Activated CD4-positive, alpha-beta T cell treated with anti-CD3 and anti-CD28 coated beads, Interleukin-2, amount 10 ng/mL, durations not matched to agents 24 days and 14 days (primary cell): Measurements from ENCODE around the gene LIMS1. TPM values are rescaled to one million over a fixed set of nuclear protein-coding genes. Genes with fewer than 3 reads are reported as not detected.
"Not testable (repeated sequence)": the region's sequence is repeated elsewhere in the genome, so short reads cannot be mapped to it uniquely, and the experiment has no call there.

Experiments
- DNase-seq: peaks from one replicate; pipeline ENCODE4 v3.0.0; 2022
- H3K27ac Mint-ChIP-seq: one replicate; pipeline ENCODE4 v1.8.0; 2022; ENCODE audit warnings: mild to moderate bottlenecking, mixed read lengths
- H3K27me3 Mint-ChIP-seq: one replicate; pipeline ENCODE4 v1.8.0; 2022; ENCODE audit warnings: mixed read lengths
- H3K36me3 Mint-ChIP-seq: one replicate; pipeline ENCODE4 v1.8.0; 2022; ENCODE audit warnings: low read depth, mild to moderate bottlenecking, mixed read lengths
- H3K4me1 Mint-ChIP-seq: one replicate; pipeline ENCODE4 v1.8.0; 2021; ENCODE audit warnings: mixed read lengths
- H3K4me3 Mint-ChIP-seq: one replicate; pipeline ENCODE4 v1.8.0; 2022; ENCODE audit warnings: mild to moderate bottlenecking, moderate library complexity, mixed read lengths
- H3K9me3 Mint-ChIP-seq: one replicate; pipeline ENCODE4 v1.8.0; 2021; ENCODE audit warnings: mixed read lengths
- intact Hi-C: fragments of 100-400 bp; cut with micrococcal nuclease; formaldehyde crosslinking; loops from one replicate; pipeline ENCODE4 v1.15.1; 2023
- total RNA-seq: library from RNA; stranded (reverse); gene quantifications from 2 replicates; pipeline ENCODE4 v1.2.3, GENCODE V29; 2022

Gene LIMS1
- total RNA-seq, 1 donor from 2014 or later = 63.1 TPM

- Mint-ChIP-seq H3K9me3 (no peaks in the 10 kb centered on the region), H3K36me3 (peaks cover 14% of the 10 kb centered on the region), H3K27me3 (no peaks in the 10 kb centered on the region), H3K4me1 (peaks cover 36% of the 10 kb centered on the region), H3K27ac (no peak overlapping the region), H3K4me3 (peak overlapping the region; percentile 56)
- no peak for DNase-seq
- intact Hi-C loops = loop anchor here (10.0 kb wide), 1 partner anchor 99 kb away; no protein-coding TSS in a partner anchor
Observed at GRCh38 chr2:108536133-108536780, 2.0 kb downstream of the LIMS1 start.

DNA sequence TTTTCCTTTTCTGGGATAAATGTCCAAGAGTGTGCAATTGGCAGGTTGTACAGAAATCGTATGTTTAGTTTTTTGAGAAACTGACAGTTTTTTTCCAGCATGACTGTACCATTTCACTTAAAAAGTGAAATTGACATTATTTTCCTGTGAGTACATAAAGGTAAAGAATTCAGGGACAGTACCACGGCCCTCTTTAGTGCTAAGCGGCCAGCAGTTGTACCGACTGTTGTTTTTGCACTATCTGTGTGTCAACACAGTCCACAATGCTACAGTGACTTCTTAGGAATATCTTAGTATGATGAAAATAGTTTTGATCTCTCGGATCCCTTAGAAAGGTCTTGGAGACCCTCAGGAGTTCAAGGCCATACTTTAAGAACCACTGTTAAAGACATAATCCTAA lies 2.6 kb downstream of the LIMS1 start:
- no peaks in the 10 kb centered on the region for H3K9me3 Mint-ChIP-seq
- peaks cover 17% of the 10 kb centered on the region for H3K36me3 Mint-ChIP-seq
- peaks cover 37% of the 10 kb centered on the region for H3K4me1 Mint-ChIP-seq
- no peak overlapping the region for H3K4me3 Mint-ChIP-seq
- DNase-seq = no peak
- no peak overlapping the region for H3K27ac Mint-ChIP-seq
- H3K27me3 Mint-ChIP-seq = no peaks in the 10 kb centered on the region
- intact Hi-C loops = loop anchor here (10.0 kb wide), 1 partner anchor 98 kb away; no protein-coding TSS in a partner anchor

GRCh38 chr2:108538000-108538625 lies 3.8 kb downstream of the LIMS1 start:
- Mint-ChIP-seq H3K36me3 (peaks cover 26% of the 10 kb centered on the region), H3K4me3 (no peak overlapping the region), H3K9me3 (no peaks in the 10 kb centered on the region), H3K27me3 (no peaks in the 10 kb centered on the region), H3K27ac (no peak overlapping the region), H3K4me1 (peaks cover 35% of the 10 kb centered on the region)
- DNase-seq = no peak
- intact Hi-C loops = loop anchor here (10.0 kb wide), 1 partner anchor 97 kb away; no protein-coding TSS in a partner anchor

DNA sequence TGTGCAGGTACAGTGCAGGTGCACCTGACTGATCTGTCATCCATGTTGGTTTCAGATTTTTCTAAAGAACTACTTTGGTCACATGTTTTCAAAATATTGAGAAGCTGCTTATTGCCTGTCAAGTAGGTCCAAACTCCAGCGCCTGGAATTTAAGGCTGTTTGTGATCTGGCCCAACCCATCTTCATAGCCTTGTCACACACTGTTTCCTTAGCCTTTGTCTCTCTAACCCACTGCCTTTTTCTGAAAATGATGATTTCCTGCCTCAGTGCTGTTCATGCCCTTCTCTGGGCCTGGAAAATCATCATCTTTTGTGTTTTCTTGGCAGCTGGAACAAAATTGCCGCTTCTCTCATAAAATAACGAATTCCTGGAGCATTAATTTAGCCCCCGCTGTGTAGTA lies 7.2 kb downstream of the LIMS1 start:
- peaks cover 3% of the 10 kb centered on the region for H3K9me3 Mint-ChIP-seq
- no peaks in the 10 kb centered on the region for H3K27me3 Mint-ChIP-seq
- H3K4me1 Mint-ChIP-seq = peaks cover 20% of the 10 kb centered on the region
- no peak overlapping the region for H3K4me3 Mint-ChIP-seq
- no peak overlapping the region for H3K27ac Mint-ChIP-seq
- intact Hi-C loops = no loop called here
- DNase-seq = no peak
- H3K36me3 Mint-ChIP-seq = peaks cover 33% of the 10 kb centered on the region

- Mint-ChIP-seq H3K27ac (no peak overlapping the region), H3K9me3 (peaks cover 3% of the 10 kb centered on the region), H3K27me3 (no peaks in the 10 kb centered on the region), H3K36me3 (peaks cover 33% of the 10 kb centered on the region), H3K4me3 (no peak overlapping the region), H3K4me1 (peaks cover 24% of the 10 kb centered on the region)
- no peak for DNase-seq
- intact Hi-C loops = no loop called here
Observed at GRCh38 chr2:108542071-108542470, 7.8 kb downstream of the LIMS1 start.

DNA sequence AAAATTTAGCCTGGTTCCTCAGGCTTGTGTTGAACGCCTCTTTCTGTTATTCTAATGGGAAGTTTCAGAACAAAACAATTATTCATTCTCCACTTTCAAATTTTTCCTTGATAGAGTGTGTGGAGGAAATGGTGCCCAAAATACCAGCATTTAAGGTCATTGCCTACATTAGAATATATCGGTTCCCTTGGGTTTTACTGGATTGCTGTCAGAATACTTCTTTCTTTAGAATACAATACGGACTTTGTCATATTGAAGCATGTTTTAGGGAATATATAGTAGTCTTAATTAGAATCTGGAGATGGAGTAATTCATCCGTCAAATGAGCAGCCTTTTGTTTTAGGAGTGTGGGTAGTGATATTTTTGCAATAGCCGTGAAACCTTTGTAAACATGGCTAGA lies 13.3 kb downstream of the LIMS1 start:
- Mint-ChIP-seq H3K27me3 (no peaks in the 10 kb centered on the region), H3K4me1 (peaks cover 6% of the 10 kb centered on the region), H3K9me3 (peaks cover 3% of the 10 kb centered on the region), H3K4me3 (no peak overlapping the region), H3K36me3 (peaks cover 13% of the 10 kb centered on the region), H3K27ac (no peak overlapping the region)
- no peak for DNase-seq
- intact Hi-C loops = no loop called here

DNA sequence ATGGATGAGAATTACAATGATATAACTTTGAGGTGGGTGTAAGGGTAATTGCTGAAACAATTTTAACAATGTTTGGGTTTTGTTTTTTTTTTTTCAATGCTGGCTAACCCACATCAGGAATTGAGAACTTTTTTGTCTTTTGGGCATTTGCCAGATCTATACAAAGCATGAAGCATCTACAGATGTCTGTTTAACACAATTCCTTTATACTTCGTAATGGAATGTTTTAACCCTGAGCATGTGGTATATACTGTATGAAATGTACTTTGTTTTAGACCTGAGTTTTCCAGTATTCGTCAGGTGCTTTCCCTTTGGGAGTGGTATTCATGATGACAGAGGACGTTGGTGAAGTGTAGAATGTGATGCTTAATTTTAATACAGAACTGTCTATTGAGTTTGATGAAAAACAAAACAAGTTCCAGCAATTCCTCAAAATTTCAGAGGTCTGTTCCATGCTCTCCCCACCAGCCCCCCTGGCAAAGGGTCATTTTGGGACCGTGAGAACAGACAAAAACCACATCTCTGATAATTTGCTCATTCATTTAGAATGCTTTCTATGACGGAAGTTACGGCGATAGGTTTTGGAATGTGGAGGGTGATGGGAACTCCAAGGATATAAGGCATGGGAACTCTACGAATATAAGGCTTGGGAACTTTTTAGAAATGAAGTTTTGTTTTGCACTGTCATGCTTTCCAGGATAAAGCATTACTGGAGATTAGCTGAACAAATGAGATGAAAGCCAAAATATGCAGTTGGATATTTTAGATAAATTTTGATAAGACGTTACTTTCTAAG lies 14.1 kb downstream of the LIMS1 start:
- no peaks in the 10 kb centered on the region for H3K27me3 Mint-ChIP-seq
- H3K27ac Mint-ChIP-seq = no peak overlapping the region
- H3K4me1 Mint-ChIP-seq = peaks cover 6% of the 10 kb centered on the region
- peaks cover 11% of the 10 kb centered on the region for H3K36me3 Mint-ChIP-seq
- H3K9me3 Mint-ChIP-seq = peaks cover 3% of the 10 kb centered on the region
- no peak for DNase-seq
- intact Hi-C loops = no loop called here
- H3K4me3 Mint-ChIP-seq = no peak overlapping the region

DNA sequence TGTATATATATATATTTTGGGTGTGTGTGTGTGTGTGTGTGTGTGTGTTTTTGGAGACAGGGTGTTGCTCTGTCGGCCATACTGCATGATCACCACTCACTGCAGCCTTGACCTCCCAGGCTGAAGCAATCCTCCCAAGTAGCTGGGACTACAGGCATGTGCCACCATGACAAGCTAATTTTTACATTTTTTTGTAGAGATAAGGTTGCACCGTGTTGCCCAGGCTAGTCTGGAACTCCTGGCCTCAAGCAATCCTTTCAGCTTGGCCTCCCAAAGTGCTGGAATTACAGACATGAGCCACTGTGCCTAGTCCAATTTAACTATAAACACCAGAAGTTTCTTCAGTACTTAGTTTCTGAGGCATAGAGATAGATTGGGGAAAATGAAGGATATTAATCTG lies 18.3 kb downstream of the LIMS1 start:
- H3K9me3 Mint-ChIP-seq = no peaks in the 10 kb centered on the region
- no peak overlapping the region for H3K4me3 Mint-ChIP-seq
- H3K36me3 Mint-ChIP-seq = no peaks in the 10 kb centered on the region
- DNase-seq = no peak
- H3K27ac Mint-ChIP-seq = no peak overlapping the region
- H3K4me1 Mint-ChIP-seq = peaks cover 8% of the 10 kb centered on the region
- no peaks in the 10 kb centered on the region for H3K27me3 Mint-ChIP-seq
- intact Hi-C loops = no loop called here

GRCh38 chr2:108553209-108553919 lies 19.1 kb downstream of the LIMS1 start:
- Mint-ChIP-seq H3K9me3 (no peaks in the 10 kb centered on the region), H3K36me3 (no peaks in the 10 kb centered on the region), H3K4me1 (peaks cover 6% of the 10 kb centered on the region), H3K27me3 (no peaks in the 10 kb centered on the region), H3K4me3 (no peak overlapping the region), H3K27ac (no peak overlapping the region)
- intact Hi-C loops = no loop called here
- no peak for DNase-seq

- DNase-seq = no peak
- Mint-ChIP-seq H3K4me1 (peaks cover 6% of the 10 kb centered on the region), H3K27ac (no peak overlapping the region), H3K36me3 (no peaks in the 10 kb centered on the region), H3K4me3 (no peak overlapping the region), H3K27me3 (no peaks in the 10 kb centered on the region), H3K9me3 (no peaks in the 10 kb centered on the region)
- intact Hi-C loops = no loop called here
Observed at GRCh38 chr2:108554528-108554927, 20.3 kb downstream of the LIMS1 start.

DNA sequence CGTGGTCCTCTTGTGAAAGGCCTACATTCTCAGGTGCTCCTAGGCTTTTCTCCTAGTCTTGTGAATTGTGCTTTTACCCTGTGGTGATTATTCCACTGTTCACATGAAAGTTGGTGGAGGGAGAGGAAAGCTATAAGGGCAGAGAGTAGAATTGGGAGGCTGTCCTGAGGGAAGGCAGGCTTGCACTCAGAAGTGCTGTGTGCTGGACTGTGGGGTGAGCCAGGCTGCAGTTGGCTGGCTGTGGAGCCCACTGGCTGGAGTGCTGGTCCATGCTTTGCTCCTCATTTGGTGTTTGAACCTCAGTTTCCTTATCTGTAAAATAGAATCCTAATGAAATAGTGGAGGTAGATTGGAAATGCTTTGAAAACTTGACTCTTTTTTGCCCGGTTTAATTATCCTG lies 21.3 kb downstream of the LIMS1 start:
- Mint-ChIP-seq H3K4me1 (peaks cover 6% of the 10 kb centered on the region), H3K36me3 (no peaks in the 10 kb centered on the region), H3K27ac (no peak overlapping the region), H3K4me3 (no peak overlapping the region), H3K27me3 (no peaks in the 10 kb centered on the region), H3K9me3 (no peaks in the 10 kb centered on the region)
- intact Hi-C loops = no loop called here
- DNase-seq = no peak

DNA sequence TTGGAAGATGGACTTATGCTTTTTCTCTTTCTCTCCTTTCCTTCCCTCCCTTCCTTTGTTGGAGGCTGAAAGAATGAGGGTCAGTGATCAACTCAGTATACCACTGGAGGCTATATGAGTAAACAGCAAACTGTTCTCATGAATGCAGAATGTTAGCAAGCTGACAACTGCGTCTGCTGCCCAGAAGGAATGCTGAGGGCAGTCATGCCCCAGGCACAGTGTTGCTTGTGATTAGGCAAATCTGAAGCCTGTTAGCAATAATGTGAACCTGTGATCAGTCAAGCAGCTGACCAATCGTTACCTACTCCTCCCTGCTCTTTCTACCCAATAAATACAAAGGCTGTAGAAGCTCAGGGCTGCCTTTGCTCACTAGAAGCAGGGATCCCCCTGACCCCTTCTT lies 22.3 kb downstream of the LIMS1 start:
- H3K9me3 Mint-ChIP-seq, DNase-seq, H3K4me3 Mint-ChIP-seq, H3K27me3 Mint-ChIP-seq, H3K4me1 Mint-ChIP-seq, H3K36me3 Mint-ChIP-seq, intact Hi-C loops, H3K27ac Mint-ChIP-seq: not testable (repeated sequence)

GRCh38 chr2:108560241-108560811 lies 26.1 kb downstream of the LIMS1 start:
- no peak for DNase-seq
- intact Hi-C loops = no loop called here
- no peaks in the 10 kb centered on the region for H3K27me3 Mint-ChIP-seq
- H3K4me1 Mint-ChIP-seq = peaks cover 6% of the 10 kb centered on the region
- no peaks in the 10 kb centered on the region for H3K9me3 Mint-ChIP-seq
- no peak overlapping the region for H3K4me3 Mint-ChIP-seq
- H3K27ac Mint-ChIP-seq = no peak overlapping the region
- peaks cover 8% of the 10 kb centered on the region for H3K36me3 Mint-ChIP-seq
